ENCODE data around the gene DHRS1.
A peak's percentile ranks its signal among the peaks of the same experiment; 100 is the strongest.

The DHRS1 gene

GRCh38 chr14:24322672-24323071 is 23.1 kb upstream of the DHRS1 start:
- DNase-seq (ENCODE audit: low spot score), result no peak
- Histone ChIP-seq H3K36me3 (ENCODE audit: low read depth) (no peaks in the 10 kb centered on the region), H3K27ac (ENCODE audit: poor library complexity, severe bottlenecking) (no peak overlapping the region), H3K4me3 (ENCODE audit: severe bottlenecking) (no peak overlapping the region), H3K27me3 (ENCODE audit: insufficient read depth, poor library complexity, severe bottlenecking) (no peaks in the 10 kb centered on the region), H3K4me1 (ENCODE audit: insufficient read depth, poor library complexity, severe bottlenecking) (peaks cover under 1% of the 10 kb centered on the region), H3K9me3 (ENCODE audit: severe bottlenecking) (no peaks in the 10 kb centered on the region)
- ATAC-seq (ENCODE audit: low read depth), result no peak
- TF ChIP-seq, protein P1, sequence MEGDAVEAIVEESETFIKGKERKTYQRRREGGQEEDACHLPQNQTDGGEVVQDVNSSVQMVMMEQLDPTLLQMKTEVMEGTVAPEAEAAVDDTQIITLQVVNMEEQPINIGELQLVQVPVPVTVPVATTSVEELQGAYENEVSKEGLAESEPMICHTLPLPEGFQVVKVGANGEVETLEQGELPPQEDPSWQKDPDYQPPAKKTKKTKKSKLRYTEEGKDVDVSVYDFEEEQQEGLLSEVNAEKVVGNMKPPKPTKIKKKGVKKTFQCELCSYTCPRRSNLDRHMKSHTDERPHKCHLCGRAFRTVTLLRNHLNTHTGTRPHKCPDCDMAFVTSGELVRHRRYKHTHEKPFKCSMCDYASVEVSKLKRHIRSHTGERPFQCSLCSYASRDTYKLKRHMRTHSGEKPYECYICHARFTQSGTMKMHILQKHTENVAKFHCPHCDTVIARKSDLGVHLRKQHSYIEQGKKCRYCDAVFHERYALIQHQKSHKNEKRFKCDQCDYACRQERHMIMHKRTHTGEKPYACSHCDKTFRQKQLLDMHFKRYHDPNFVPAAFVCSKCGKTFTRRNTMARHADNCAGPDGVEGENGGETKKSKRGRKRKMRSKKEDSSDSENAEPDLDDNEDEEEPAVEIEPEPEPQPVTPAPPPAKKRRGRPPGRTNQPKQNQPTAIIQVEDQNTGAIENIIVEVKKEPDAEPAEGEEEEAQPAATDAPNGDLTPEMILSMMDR (IDR thresholded peaks at IDR 0.05; ENCODE audit: poor library complexity, severe bottlenecking), result no peak

DNA sequence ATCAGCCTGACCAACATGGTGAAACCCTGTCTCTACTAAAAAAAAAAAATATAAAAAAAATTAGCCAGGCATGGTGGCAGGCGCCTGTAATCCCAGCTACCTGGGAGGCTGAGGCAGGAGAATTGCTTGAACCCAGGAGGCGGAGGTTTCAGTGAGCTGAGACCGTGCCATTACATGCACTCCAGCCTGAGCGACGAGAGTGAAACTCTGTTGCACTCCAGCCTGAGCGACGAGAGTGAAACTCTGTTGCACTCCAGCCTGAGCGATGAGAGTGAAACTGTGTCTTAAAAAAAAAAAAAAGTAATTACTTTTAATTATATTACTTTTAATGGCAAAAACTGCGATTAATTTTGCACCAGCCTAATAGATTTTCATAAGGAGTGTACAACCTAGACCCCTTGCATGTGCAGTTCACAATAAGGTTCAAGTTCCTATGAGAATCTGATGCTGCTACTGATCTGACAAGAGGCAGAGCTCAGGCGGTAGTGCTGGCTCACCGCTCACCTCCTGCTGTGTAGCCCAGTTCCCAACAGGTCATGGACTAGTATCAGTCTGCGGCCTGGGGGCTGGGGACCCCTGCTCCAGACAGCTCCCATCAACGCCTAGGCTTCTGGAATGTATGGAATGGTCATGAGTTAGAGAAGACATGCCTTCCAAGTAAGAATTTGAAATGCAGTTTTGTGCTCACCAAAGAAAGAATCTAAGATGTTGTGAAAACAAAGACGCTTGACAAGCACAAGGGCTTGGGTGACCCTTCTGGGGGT is 21.8 kb upstream of the DHRS1 start:
- H3K9me3 ChIP-seq (ENCODE audit: severe bottlenecking), result no peaks in the 10 kb centered on the region
- H3K27ac ChIP-seq (ENCODE audit: poor library complexity, severe bottlenecking), result no peak overlapping the region
- no peaks in the 10 kb centered on the region for H3K27me3 ChIP-seq (ENCODE audit: insufficient read depth, poor library complexity, severe bottlenecking)
- no peak for DNase-seq (ENCODE audit: low spot score)
- no peaks in the 10 kb centered on the region for H3K36me3 ChIP-seq (ENCODE audit: low read depth)
- TF ChIP-seq, protein P1 (IDR thresholded peaks at IDR 0.05; ENCODE audit: poor library complexity, severe bottlenecking), result no peak
- no peak overlapping the region for H3K4me3 ChIP-seq (ENCODE audit: severe bottlenecking)
- ATAC-seq (ENCODE audit: low read depth), result no peak
- peaks cover 10% of the 10 kb centered on the region for H3K4me1 ChIP-seq (ENCODE audit: insufficient read depth, poor library complexity, severe bottlenecking)

GRCh38 chr14:24317141-24317928 is 17.8 kb upstream of the DHRS1 start:
- H3K27me3 ChIP-seq (ENCODE audit: insufficient read depth, poor library complexity, severe bottlenecking), result no peaks in the 10 kb centered on the region
- peaks cover 20% of the 10 kb centered on the region for H3K4me1 ChIP-seq (ENCODE audit: insufficient read depth, poor library complexity, severe bottlenecking)
- peak; percentile 68 for ATAC-seq (ENCODE audit: low read depth)
- DNase-seq (ENCODE audit: low spot score), result no peak
- no peaks in the 10 kb centered on the region for H3K36me3 ChIP-seq (ENCODE audit: low read depth)
- TF ChIP-seq, protein P1 (IDR thresholded peaks at IDR 0.05; ENCODE audit: poor library complexity, severe bottlenecking), result no peak
- peak overlapping the region; percentile 1 for H3K27ac ChIP-seq (ENCODE audit: poor library complexity, severe bottlenecking)
- no peak overlapping the region for H3K4me3 ChIP-seq (ENCODE audit: severe bottlenecking)
- no peaks in the 10 kb centered on the region for H3K9me3 ChIP-seq (ENCODE audit: severe bottlenecking)

GRCh38 chr14:24316597-24316950 is 17.0 kb upstream of the DHRS1 start:
- no peaks in the 10 kb centered on the region for H3K36me3 ChIP-seq (ENCODE audit: low read depth)
- H3K4me3 ChIP-seq (ENCODE audit: severe bottlenecking), result no peak overlapping the region
- peak overlapping the region; percentile 1 for H3K27ac ChIP-seq (ENCODE audit: poor library complexity, severe bottlenecking)
- peaks cover 20% of the 10 kb centered on the region for H3K4me1 ChIP-seq (ENCODE audit: insufficient read depth, poor library complexity, severe bottlenecking)
- H3K27me3 ChIP-seq (ENCODE audit: insufficient read depth, poor library complexity, severe bottlenecking), result no peaks in the 10 kb centered on the region
- TF ChIP-seq, protein P1 (IDR thresholded peaks at IDR 0.05; ENCODE audit: poor library complexity, severe bottlenecking), result no peak
- ATAC-seq (ENCODE audit: low read depth), result no peak
- H3K9me3 ChIP-seq (ENCODE audit: severe bottlenecking), result no peaks in the 10 kb centered on the region
- DNase-seq (ENCODE audit: low spot score), result no peak

All from RWPE2 (cell line).